Gastroesophageal sphincter (tissue), 4 donors: Measurements from ENCODE around the gene KLRG1. TPM values are rescaled to one million over a fixed set of nuclear protein-coding genes. Genes with fewer than 3 reads are reported as not detected.

Experiments
- ATAC-seq: fragments of 150-250 bp; one replicate; pipeline ENCODE4 v1.9.1; 2016; ENCODE audit warnings: mild to moderate bottlenecking, moderate library complexity
- H3K27ac ChIP-seq, 4 donors: fragments of 200-600 bp; sonication (generic) in 3 of 4; 1 replicate in 3 of 4; 2 replicates in 1 of 4; pipeline ENCODE4 v1.5.1; 2016 to 2019
- H3K27me3 ChIP-seq: fragments of 200-600 bp; sonication (generic); one replicate; pipeline ENCODE4 v1.5.1; 2019
- H3K36me3 ChIP-seq, 2 donors: fragments of 200-600 bp; sonication (generic); one replicate each; pipeline ENCODE4 v1.5.1; 2019; ENCODE audit warnings: control low read depth in 1 of 2
- H3K4me1 ChIP-seq, 3 donors: fragments of 200-600 bp; sonication (generic); 1 replicate in 2 of 3; 2 replicates in 1 of 3; pipeline ENCODE4 v1.5.1; 2016 to 2019; ENCODE audit warnings: control low read depth in 2 of 3
- H3K4me3 ChIP-seq, 2 donors: fragments of 200-600 bp; sonication (generic); one replicate each; pipeline ENCODE4 v1.5.1; 2019; ENCODE audit warnings: mild to moderate bottlenecking in 1 of 2, moderate library complexity in 1 of 2
- H3K9me3 ChIP-seq, 3 donors: fragments of 200-600 bp; sonication (generic); one replicate each; pipeline ENCODE4 v1.5.1; 2017 to 2019; ENCODE audit warnings: control low read depth in 2 of 3
- CTCF ChIP-seq, 4 experiments: fragments of 200-600 bp in 2 of 4; fragments of 450-650 bp in 2 of 4; sonication (generic) in 1 of 4; IDR thresholded peaks; one replicate each; pipeline ENCODE4 v1.5.1; 2017 to 2019; ENCODE audit warnings: antibody characterized with exemption in 4 of 4, mild to moderate bottlenecking in 2 of 4, moderate library complexity in 2 of 4
- EP300 ChIP-seq: sonication (generic); formaldehyde crosslinking; IDR thresholded peaks from one replicate; pipeline ENCODE4 v1.6.1; 2017; ENCODE audit warnings: antibody characterized with exemption, mild to moderate bottlenecking
- POLR2A ChIP-seq, 2 donors: fragments of 450-650 bp; IDR thresholded peaks; one replicate each; pipeline ENCODE4 v1.6.1; 2017; ENCODE audit warnings: antibody characterized with exemption in 2 of 2, mild to moderate bottlenecking in 2 of 2, moderate library complexity in 1 of 2
- POLR2AphosphoS5 ChIP-seq: sonication (generic); formaldehyde crosslinking; IDR thresholded peaks from one replicate; pipeline ENCODE4 v1.6.1; 2017; ENCODE audit warnings: antibody characterized with exemption
- WGBS, 2 donors: methylation state at CpG; one replicate each; pipeline ENCODE4 v1.1.5; 2018; ENCODE audit warnings: low coverage in 1 of 2; 5-methylcytosine and 5-hydroxymethylcytosine counted together
- total RNA-seq, 4 donors: library from RNA; depleted of rRNA; stranded (reverse); fragments of >200 nt; gene quantifications; one replicate each; pipeline ENCODE4 v1.1.0, GENCODE V29; 2016

Gene KLRG1
- total RNA-seq, 4 donors from 2014 or later: 0.45 to 5.7 (median 1.6) TPM; not detected in 1

DNA sequence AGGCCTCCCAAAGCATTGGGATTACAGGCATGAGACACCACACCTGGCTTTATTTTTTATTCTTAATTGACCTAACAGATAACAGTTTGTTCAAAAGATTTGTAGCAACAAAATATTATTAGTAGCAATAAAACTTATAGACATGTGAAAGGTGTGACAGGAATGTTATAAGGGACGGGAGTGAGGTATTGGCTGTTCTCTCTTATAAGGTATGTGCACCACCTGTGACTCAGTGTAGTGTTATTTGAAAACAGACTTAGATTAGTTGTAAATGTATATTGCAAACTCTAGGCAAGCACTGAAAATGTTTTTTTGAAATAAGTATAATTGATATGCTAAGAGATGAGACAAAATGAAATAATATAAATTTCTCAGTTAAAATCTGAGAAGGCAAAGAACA is 57.8 kb downstream of the KLRG1 start:
- Histone ChIP-seq H3K27ac (no peak overlapping the region), H3K4me3 (no peak overlapping the region), H3K4me1 (no peaks in the 10 kb centered on the region), H3K9me3 (no peaks in the 10 kb centered on the region), H3K36me3 (no peaks in the 10 kb centered on the region), H3K27me3 (peaks cover 4% of the 10 kb centered on the region)
- WGBS, 2 donors: 78 to 92% methylated on average over 1 of the region's 1 CpG
- TF ChIP-seq POLR2AphosphoS5 (no peak), POLR2A (IDR thresholded peaks at IDR 0.05) (no peak), CTCF (IDR thresholded peaks at IDR 0.05) (no peak), EP300 (no peak)
- ATAC-seq: no peak

GRCh38 chr12:9048930-9049329 is 59.6 kb downstream of the KLRG1 start:
- no peaks in the 10 kb centered on the region for H3K9me3 ChIP-seq
- no peak for TF ChIP-seq POLR2A (IDR thresholded peaks at IDR 0.05)
- TF ChIP-seq CTCF (IDR thresholded peaks at IDR 0.05): no peak
- TF ChIP-seq POLR2AphosphoS5: no peak
- TF ChIP-seq EP300: no peak
- no peak for ATAC-seq

GRCh38 chr12:9049520-9050133 is 60.3 kb downstream of the KLRG1 start:
- Histone ChIP-seq H3K4me1 (no peaks in the 10 kb centered on the region), H3K9me3 (no peaks in the 10 kb centered on the region), H3K4me3 (no peak overlapping the region), H3K27me3 (peaks cover 4% of the 10 kb centered on the region), H3K27ac (no peak overlapping the region), H3K36me3 (no peaks in the 10 kb centered on the region)
- no peak for ATAC-seq
- TF ChIP-seq CTCF (IDR thresholded peaks at IDR 0.05) (peak; percentile 19 to 49 (median 38)), POLR2AphosphoS5 (no peak)
- 22 to 27% methylated on average over 6 of the region's 6 CpGs for WGBS, 2 donors

More at GRCh38 chr12:9048930-9049329, 59.6 kb downstream of the KLRG1 start:
- no peak overlapping the region for H3K27ac ChIP-seq
- H3K36me3 ChIP-seq: no peaks in the 10 kb centered on the region
- no peaks in the 10 kb centered on the region for H3K4me1 ChIP-seq
- WGBS, 2 donors: 95% methylated on average over 2 of the region's 2 CpGs; no CpG with 5 or more reads in 1 of the 2 donors
- no peak overlapping the region for H3K4me3 ChIP-seq
- peaks cover 4% of the 10 kb centered on the region for H3K27me3 ChIP-seq

DNA sequence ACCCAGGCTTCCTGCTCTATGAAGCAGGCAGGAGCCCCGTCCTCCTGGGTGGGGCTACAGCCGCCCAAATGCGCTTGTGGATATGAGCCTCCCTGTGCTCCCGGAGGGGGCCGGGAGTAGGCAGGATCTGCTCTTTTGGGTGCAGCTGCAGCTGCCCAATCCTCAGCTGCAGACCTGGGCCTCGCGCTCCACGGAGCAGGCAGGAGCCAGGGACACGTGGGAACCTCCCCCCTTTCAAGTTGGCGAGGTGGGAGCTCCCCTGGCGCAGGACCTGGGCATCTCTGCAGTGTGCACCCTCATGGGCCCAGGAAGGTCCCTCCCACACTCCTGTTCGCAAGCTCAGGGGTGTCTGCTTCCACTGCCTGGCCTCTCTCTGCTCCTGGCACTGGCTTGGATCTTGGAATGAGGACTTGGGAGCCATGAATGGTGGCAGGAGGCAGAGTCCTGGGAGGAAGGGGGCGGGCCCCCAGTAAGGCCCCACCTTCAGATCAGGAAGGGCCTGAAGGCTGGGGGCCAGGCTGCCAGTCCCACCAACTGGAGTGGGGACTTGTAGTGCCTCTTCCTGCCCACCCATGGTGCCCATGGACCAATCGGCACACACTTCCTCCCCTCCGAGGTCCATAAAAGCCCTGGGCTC is 61.3 kb downstream of the KLRG1 start:
- no peaks in the 10 kb centered on the region for H3K9me3 ChIP-seq
- no peak overlapping the region for H3K4me3 ChIP-seq
- H3K27me3 ChIP-seq: peaks cover 4% of the 10 kb centered on the region
- no peaks in the 10 kb centered on the region for H3K36me3 ChIP-seq
- no peak overlapping the region for H3K27ac ChIP-seq
- H3K4me1 ChIP-seq: no peaks in the 10 kb centered on the region
- TF ChIP-seq POLR2A (IDR thresholded peaks at IDR 0.05): no peak
- TF ChIP-seq CTCF (IDR thresholded peaks at IDR 0.05): no peak
- TF ChIP-seq EP300: no peak
- no peak for TF ChIP-seq POLR2AphosphoS5
- no CpG with 5 or more reads among the region's 15 CpGs for WGBS, 2 donors
- no peak for ATAC-seq

DNA sequence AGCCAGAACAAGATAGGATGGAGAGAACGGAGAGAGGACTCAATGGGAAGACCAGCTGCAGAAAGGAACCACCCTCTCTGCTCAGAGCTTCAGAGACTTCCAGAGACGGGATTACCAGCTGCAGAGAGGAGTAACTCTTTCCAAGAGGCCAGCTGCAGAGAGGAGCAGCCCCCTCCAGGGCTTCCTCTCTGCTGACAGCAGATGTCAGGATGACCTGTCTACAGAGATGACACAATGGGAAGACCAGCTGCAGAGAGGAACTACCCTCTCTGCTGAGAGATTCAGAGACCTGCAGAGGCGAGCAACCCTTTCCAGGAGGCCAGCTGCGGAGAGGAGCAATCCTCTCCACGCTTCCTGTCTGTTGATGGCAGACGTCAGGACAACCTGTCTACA is 61.8 kb downstream of the KLRG1 start:
- H3K27ac ChIP-seq: no peak overlapping the region
- no peaks in the 10 kb centered on the region for H3K36me3 ChIP-seq
- H3K27me3 ChIP-seq: peaks cover 4% of the 10 kb centered on the region
- peak; percentile 31 for ATAC-seq
- WGBS, 2 donors: 50 to 65% methylated on average over 2 of the region's 6 CpGs
- TF ChIP-seq CTCF (IDR thresholded peaks at IDR 0.05) (no peak), EP300 (no peak), POLR2AphosphoS5 (no peak), POLR2A (IDR thresholded peaks at IDR 0.05) (no peak)
- no peaks in the 10 kb centered on the region for H3K4me1 ChIP-seq
- no peak overlapping the region for H3K4me3 ChIP-seq
- H3K9me3 ChIP-seq: no peaks in the 10 kb centered on the region
